Heart left ventricle (tissue), 16 donors: Measurements from ENCODE around the gene SLC15A3. TPM values are rescaled to one million over a fixed set of nuclear protein-coding genes. Genes with fewer than 3 reads are reported as not detected.
A peak's percentile ranks its signal among the peaks of the same experiment; 100 is the strongest.

Experiments used
- ATAC-seq, 4 donors: fragments of 200-7000 bp; cut with Tn5 transposase; one replicate each; pipeline ENCODE4 v1.9.1; 2020 to 2022; ENCODE audit warnings: moderate library complexity in 4 of 4, mild to moderate bottlenecking in 3 of 4, moderate number of reproducible peaks in 1 of 4
- DNase-seq, 5 donors: peaks; one replicate each; pipeline ENCODE4 v3.0.0-alpha.2; 2020
- H3K27ac ChIP-seq, 12 donors: fragments of 200-600 bp; sonication (generic) in 4 of 12; one replicate each; pipeline versions ENCODE4 v1.5.0 to v1.8.0; 2016 to 2022; ENCODE audit warnings: mild to moderate bottlenecking in 2 of 12
- H3K27me3 ChIP-seq, 9 donors: fragments of 200-600 bp; sonication (generic) in 2 of 9; one replicate each; pipeline versions ENCODE4 v1.5.1 to v1.8.0; 2016 to 2022; ENCODE audit warnings: mild to moderate bottlenecking in 3 of 9
- H3K36me3 ChIP-seq, 9 donors: fragments of 200-600 bp; sonication (generic) in 2 of 9; one replicate each; pipeline versions ENCODE4 v1.5.0 to v1.8.0; 2018 to 2022; ENCODE audit warnings: mild to moderate bottlenecking in 2 of 9
- H3K4me1 ChIP-seq, 12 donors: fragments of 200-600 bp; sonication (generic) in 4 of 12; one replicate each; pipeline versions ENCODE4 v1.5.0 to v1.8.0; 2016 to 2022; ENCODE audit warnings: mild to moderate bottlenecking in 3 of 12
- H3K4me3 ChIP-seq, 12 donors: fragments of 200-600 bp; sonication (generic) in 4 of 12; one replicate each; pipeline versions ENCODE4 v1.5.0 to v1.8.0; 2017 to 2022; ENCODE audit warnings: mild to moderate bottlenecking in 9 of 12, moderate library complexity in 4 of 12
- H3K9me3 ChIP-seq, 12 donors: fragments of 200-600 bp; sonication (generic) in 4 of 12; one replicate each; pipeline versions ENCODE4 v1.5.0 to v1.8.0; 2016 to 2022; ENCODE audit warnings: mild to moderate bottlenecking in 1 of 12
- CTCF ChIP-seq, 12 donors: fragments of 200-600 bp; sonication (generic) in 4 of 12; IDR thresholded peaks; one replicate each; pipeline versions ENCODE4 v1.5.0 to v1.8.0; 2018 to 2022; ENCODE audit warnings: antibody characterized with exemption in 12 of 12, mild to moderate bottlenecking in 5 of 12
- POLR2A ChIP-seq, 2 donors: fragments of 450-650 bp; IDR thresholded peaks; one replicate each; pipeline ENCODE4 v1.6.1; 2017; ENCODE audit warnings: antibody characterized with exemption in 2 of 2, mild to moderate bottlenecking in 2 of 2, moderate library complexity in 2 of 2
- WGBS, 4 donors: extraction: QIAGEN DNeasy Blood & Tissue Kit in 2 of 4; methylation state at CpG; one replicate each; pipeline versions ENCODE4 v1.1.5 to v1.1.7; 2013 to 2018; 5-methylcytosine and 5-hydroxymethylcytosine counted together
- intact Hi-C, 10 donors: fragments of 100-400 bp; cut with DNase I; formaldehyde crosslinking; loops; one replicate each; pipeline versions ENCODE4 v1.11.1 to v1.14.2; 2022
- polyA plus RNA-seq, 2 donors: library from polyadenylated mRNA; stranded (reverse); fragments of 200-250 nt; gene quantifications; one replicate each; pipeline ENCODE4 v1.2.3, GENCODE V29; 2013
- total RNA-seq, 9 donors: library from RNA; depleted of rRNA in 2 of 9; stranded (reverse); fragments of >200 nt in 2 of 9; fragmentation: NEBNext Ultra II Directional in 3 of 9; extraction: Animal tissue kit (Norgen Biotek cat#: 25700) in 3 of 9; gene quantifications; one replicate each; pipeline versions ENCODE4 v1.1.0 to v1.2.4, GENCODE V29; 2016 to 2023
- donor health status: ischemic (EF 13 %, LVEDD 7.1; RV severe dilation, severe dysfunction).
- donor health status: healthy with polysubstance abuse.
- donor health status: DM: no; HTN: yes; CAD: no.
- donor health status: DM: no; HTN: no; CAD: no.
- donor health status: ischemic (EF 25% LVEDD 6.9; RV normal size, moderate dysfunction).
- donor health status: ischemic (EF 25% LVEDD 5.7; RV mildly dilated, moderate dysfunction).
- donor health status: healthy.
- donor health status: DM: yes; HTN: yes; CAD: no.
- donor health status: ischemic (EF 35%, LVEDD 5.7; RV mildly dilated, moderate dysfunction).
- donor health status: nonischemic (EF 11% LVEDD 7.7; RV severe dilation, severe dysfunction).
- donor health status: DM: yes; HTN: yes; CAD: no.
- donor health status: PGD.
- donor health status: ischemic (EF 29% LVEDD 5.4; RV normal size, mild dysfunction).
- donor health status: nonischemic (EF 23%, LVEDD 6.1; RV moderate dilation, normal function).

The SLC15A3 gene
- total and polyA plus RNA-seq, 11 donors: 11.9 to 85.1 (median 19.1) TPM

- intact Hi-C loops: loop anchor here in 2 of 10 donors (5.0 kb wide), 2 partner anchors 35 to 50 kb away; partner anchors contain the start of gene SLC15A3 (in 1 of the 2)
- DNase-seq (no peak), ATAC-seq (no peak)
- peaks cover 2 to 29% (median 26%) of the 10 kb centered on the region in 9 donors for H3K36me3 ChIP-seq
- no peaks in the 10 kb centered on the region for H3K27me3 ChIP-seq
- no peaks in the 10 kb centered on the region for H3K9me3 ChIP-seq
- no peak overlapping the region for H3K27ac ChIP-seq
- peaks cover 0 to 67% (median 59%) of the 10 kb centered on the region in 12 donors for H3K4me1 ChIP-seq
- WGBS, 4 donors: 94 to 100% (median 100%) methylated on average over 1 of the region's 1 CpG
- TF ChIP-seq POLR2A (IDR thresholded peaks at IDR 0.05): no peak
- TF ChIP-seq CTCF (IDR thresholded peaks at IDR 0.05): no peak
- H3K4me3 ChIP-seq: no peak overlapping the region
These were observed 34.7 kb downstream of the SLC15A3 start for GRCh38 chr11:60917267-60917666.

- H3K27me3 ChIP-seq: no peaks in the 10 kb centered on the region
- no peaks in the 10 kb centered on the region for H3K9me3 ChIP-seq
- no peak for TF ChIP-seq POLR2A (IDR thresholded peaks at IDR 0.05)
- TF ChIP-seq CTCF (IDR thresholded peaks at IDR 0.05): no peak
- ATAC-seq (no peak), DNase-seq (no peak)
- H3K4me1 ChIP-seq: peaks cover 0 to 72% (median 60%) of the 10 kb centered on the region in 12 donors
- peaks cover 2 to 24% (median 21%) of the 10 kb centered on the region in 9 donors for H3K36me3 ChIP-seq
- intact Hi-C loops: loop anchor here in 2 of 10 donors (5.0 kb wide), 2 partner anchors 36 to 51 kb away; partner anchors contain the start of gene SLC15A3 (in 1 of the 2)
- no peak overlapping the region for H3K4me3 ChIP-seq
- WGBS, 4 donors: 48 to 71% (median 63%) methylated on average over 3 of the region's 3 CpGs
- no peak overlapping the region for H3K27ac ChIP-seq
These were observed 35.2 kb downstream of the SLC15A3 start for GRCh38 chr11:60916669-60917206.

- Histone ChIP-seq H3K4me1 (peaks cover 0 to 85% (median 68%) of the 10 kb centered on the region in 12 donors), H3K27ac (peak overlapping the region in 11 of 12 donors; percentile 28 to 98 (median 94)), H3K27me3 (no peaks in the 10 kb centered on the region), H3K4me3 (peak overlapping the region; percentile 64 to 95 (median 81)), H3K9me3 (no peaks in the 10 kb centered on the region), H3K36me3 (peaks cover 0 to 10% (median 7%) of the 10 kb centered on the region in 9 donors)
- 7 to 9% (median 7%) methylated on average over 16 to 17 of the region's 17 CpGs for WGBS, 4 donors
- intact Hi-C loops: loop anchor here in 4 of 10 donors (2.0 to 5.0 kb wide), 4 partner anchors 35 to 52 kb away; partner anchors contain the start of gene SLC15A3 (in 2 of the 4)
- DNase-seq (peak in 4 of 5 donors; percentile 58 to 75 (median 66)), ATAC-seq (peak; percentile 48 to 62 (median 58))
- TF ChIP-seq POLR2A (IDR thresholded peaks at IDR 0.05) (no peak), CTCF (IDR thresholded peaks at IDR 0.05) (peak in 10 of 12 donors; percentile 5 to 55 (median 38))
These were observed 36.6 kb downstream of the SLC15A3 start for GRCh38 chr11:60915248-60915914.
